Measurements from ENCODE around the gene LGALS7B. TPM values are rescaled to one million over a fixed set of nuclear protein-coding genes. Genes with fewer than 3 reads are reported as not detected.

Gene LGALS7B
- total RNA-seq, 1 experiment from 2014 or later: 3.2 TPM

GRCh38 chr19:38773469-38774177 lies 15.4 kb upstream of the LGALS7B start, which contains the start of gene LGALS7:
LGALS7 (minus strand) TSS chr19:38773517; CDS start chr19:38773492, 25 bp downstream.
- no peak within 1 kb of the TSS for H3K27ac Mint-ChIP-seq (ENCODE audit: unreplicated experiment)
- CTCF ChIA-PET: no interaction called here
- H3K27me3 Mint-ChIP-seq (ENCODE audit: unreplicated experiment): no peaks in the 10 kb centered on the region

DNA sequence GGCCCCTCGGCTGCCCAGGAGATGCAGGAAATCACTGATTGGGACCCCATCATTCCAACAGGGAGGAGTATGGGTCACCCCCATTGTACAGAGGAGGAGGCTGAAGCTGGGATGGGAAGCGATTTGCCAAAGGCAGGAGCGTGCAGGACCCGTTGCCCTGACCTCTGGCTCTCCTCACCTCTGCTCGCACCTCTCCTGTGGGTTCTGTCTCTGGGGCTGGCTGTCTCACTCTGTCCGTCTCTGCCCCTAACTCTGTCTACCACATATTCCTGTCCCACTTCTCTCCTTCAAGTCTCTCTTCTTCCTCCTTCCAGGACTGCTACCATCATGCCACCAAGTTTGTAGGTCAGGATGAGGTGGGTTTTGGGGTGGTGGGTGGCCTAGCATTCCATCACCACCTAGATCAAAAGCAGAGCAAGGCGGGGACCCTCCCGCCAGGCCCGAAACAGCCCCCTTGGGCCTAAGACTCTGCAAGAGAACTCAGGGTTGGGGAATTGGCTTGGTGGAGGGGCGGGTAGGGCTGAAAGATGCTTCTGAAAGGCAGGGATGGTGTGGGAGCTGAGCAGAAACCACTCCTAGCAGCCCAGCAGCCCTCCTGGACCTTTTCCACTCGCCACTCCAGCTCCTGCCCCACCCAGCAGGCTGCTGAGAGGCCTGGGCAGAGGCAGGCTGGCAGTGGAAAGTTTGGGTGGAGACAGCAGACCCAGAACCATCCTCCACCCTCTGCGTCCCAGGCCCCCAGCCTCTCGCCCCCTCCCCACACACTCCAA lies 14.6 kb upstream of the LGALS7B start:
- TF ChIP-seq CTCF (IDR thresholded peaks at IDR 0.05; ENCODE audit: unreplicated experiment): no peak
- no peaks in the 10 kb centered on the region for H3K36me3 Mint-ChIP-seq (ENCODE audit: insufficient read depth, unreplicated experiment)
- CTCF ChIA-PET: no interaction called here
- intact Hi-C loops (cut with micrococcal nuclease; ENCODE audit: unreplicated experiment): no loop called here
- no peak overlapping the region for H3K4me3 Mint-ChIP-seq (ENCODE audit: low read depth, unreplicated experiment)
- BruUV-seq (replicated peaks): no TSS peak
- DNase-seq: no peak
- no peak overlapping the region for H3K27ac Mint-ChIP-seq (ENCODE audit: unreplicated experiment)
- no peaks in the 10 kb centered on the region for H3K27me3 Mint-ChIP-seq (ENCODE audit: unreplicated experiment)
- no peaks in the 10 kb centered on the region for H3K4me1 Mint-ChIP-seq (ENCODE audit: low read depth, unreplicated experiment)
- H3K9me3 Mint-ChIP-seq (ENCODE audit: low read depth, unreplicated experiment): no peaks in the 10 kb centered on the region

More at GRCh38 chr19:38773469-38774177, 15.4 kb upstream of the LGALS7B start, which contains the start of gene LGALS7:
- H3K4me3 Mint-ChIP-seq (ENCODE audit: low read depth, unreplicated experiment): no peak within 1 kb of the TSS
- BruUV-seq (replicated peaks): no TSS peak
- H3K36me3 Mint-ChIP-seq (ENCODE audit: insufficient read depth, unreplicated experiment): no peaks in the 10 kb centered on the region
- intact Hi-C loops (cut with micrococcal nuclease; ENCODE audit: unreplicated experiment): no loop called here
- no peak for DNase-seq
- TF ChIP-seq CTCF (IDR thresholded peaks at IDR 0.05; ENCODE audit: unreplicated experiment): no peak
- no peaks in the 10 kb centered on the region for H3K9me3 Mint-ChIP-seq (ENCODE audit: low read depth, unreplicated experiment)
- no peaks in the 10 kb centered on the region for H3K4me1 Mint-ChIP-seq (ENCODE audit: low read depth, unreplicated experiment)

- TF ChIP-seq CTCF (IDR thresholded peaks at IDR 0.05; ENCODE audit: unreplicated experiment): no peak
- no peaks in the 10 kb centered on the region for H3K4me1 Mint-ChIP-seq (ENCODE audit: low read depth, unreplicated experiment)
- intact Hi-C loops (cut with micrococcal nuclease; ENCODE audit: unreplicated experiment): no loop called here
- H3K36me3 Mint-ChIP-seq (ENCODE audit: insufficient read depth, unreplicated experiment): no peaks in the 10 kb centered on the region
- DNase-seq: no peak
- no TSS peak for BruUV-seq (replicated peaks)
- H3K9me3 Mint-ChIP-seq (ENCODE audit: low read depth, unreplicated experiment): no peaks in the 10 kb centered on the region
- no peak overlapping the region for H3K4me3 Mint-ChIP-seq (ENCODE audit: low read depth, unreplicated experiment)
- H3K27ac Mint-ChIP-seq (ENCODE audit: unreplicated experiment): no peak overlapping the region
- CTCF ChIA-PET: no interaction called here
- no peaks in the 10 kb centered on the region for H3K27me3 Mint-ChIP-seq (ENCODE audit: unreplicated experiment)
These were observed 10.3 kb upstream of the LGALS7B start for GRCh38 chr19:38778733-38779132.

DNA sequence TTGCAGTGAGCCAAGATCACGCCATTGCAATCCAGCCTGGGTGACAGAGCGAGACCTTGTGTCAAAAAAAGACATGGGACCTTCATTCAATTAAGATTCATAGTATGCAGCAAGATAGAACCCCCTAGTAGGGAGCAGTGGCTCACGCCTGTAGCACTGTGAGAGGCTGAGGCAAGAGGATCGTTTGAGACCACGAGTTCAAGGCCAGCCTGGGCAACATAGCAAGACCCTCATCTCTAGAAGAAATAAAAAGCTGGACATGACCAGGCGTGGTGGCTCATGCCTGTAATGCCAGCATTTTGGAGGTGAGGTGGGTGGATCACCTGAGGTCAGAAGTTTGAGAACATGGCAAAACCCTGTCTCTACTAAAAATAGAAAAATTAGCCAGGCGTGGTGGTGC lies 8.6 kb upstream of the LGALS7B start:
- DNase-seq: no peak
- Mint-ChIP-seq H3K9me3 (ENCODE audit: low read depth, unreplicated experiment) (no peaks in the 10 kb centered on the region), H3K27ac (ENCODE audit: unreplicated experiment) (no peak overlapping the region), H3K4me3 (ENCODE audit: low read depth, unreplicated experiment) (no peak overlapping the region), H3K4me1 (ENCODE audit: low read depth, unreplicated experiment) (peaks cover 13% of the 10 kb centered on the region), H3K36me3 (ENCODE audit: insufficient read depth, unreplicated experiment) (no peaks in the 10 kb centered on the region), H3K27me3 (ENCODE audit: unreplicated experiment) (no peaks in the 10 kb centered on the region)
- BruUV-seq (replicated peaks): no TSS peak
- no peak for TF ChIP-seq CTCF (IDR thresholded peaks at IDR 0.05; ENCODE audit: unreplicated experiment)
- intact Hi-C loops (cut with micrococcal nuclease; ENCODE audit: unreplicated experiment): no loop called here
- CTCF ChIA-PET: interaction anchor here (0.6 kb wide), 1 partner anchor 27 kb away, joined by 4 read pairs; no protein-coding TSS in a partner anchor
